COR-L47 (cell line): Measurements from ENCODE around the gene H3-3A.

ENCODE experiments used
- DNase-seq: peaks from one replicate; lab custom pipeline; 2025; lab: John Stamatoyannopoulos, UW

H3-3A gene

DNA sequence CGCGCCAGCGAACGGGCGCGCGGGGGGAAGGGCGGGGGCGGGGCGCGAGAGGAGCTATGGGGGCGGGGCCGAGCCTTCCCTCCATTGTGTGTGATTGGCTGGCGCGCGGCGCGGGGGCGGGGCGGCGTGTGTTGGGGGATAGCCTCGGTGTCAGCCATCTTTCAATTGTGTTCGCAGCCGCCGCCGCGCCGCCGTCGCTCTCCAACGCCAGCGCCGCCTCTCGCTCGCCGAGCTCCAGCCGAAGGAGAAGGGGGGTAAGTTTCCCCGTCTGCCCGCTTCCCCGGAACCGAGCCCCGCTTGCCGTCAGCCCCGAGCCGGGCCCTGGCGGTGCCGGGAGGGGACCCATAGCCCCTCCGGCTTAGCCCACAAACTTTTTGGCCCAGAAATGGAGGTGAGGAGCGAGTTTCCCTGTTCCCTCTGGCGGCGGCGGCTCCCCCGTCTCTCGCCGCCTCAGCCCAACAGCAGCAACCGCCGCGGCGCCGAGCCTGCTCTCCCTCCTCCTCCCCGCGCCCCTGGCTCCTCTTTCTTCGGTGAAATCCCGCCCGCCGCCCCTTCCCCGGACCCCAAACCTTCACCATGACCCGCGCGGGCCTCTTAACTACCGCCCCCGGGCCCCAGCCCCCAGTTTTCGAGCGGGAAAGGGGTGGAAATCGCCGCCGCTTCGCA is at the start of gene H3-3A:
Gene H3-3A, plus strand, starts transcription at position 159 of the 666 bp plus-strand sequence. CDS start 1,636 bp downstream, outside the sequence.
- DNase-seq = peak; percentile 97

DNA sequence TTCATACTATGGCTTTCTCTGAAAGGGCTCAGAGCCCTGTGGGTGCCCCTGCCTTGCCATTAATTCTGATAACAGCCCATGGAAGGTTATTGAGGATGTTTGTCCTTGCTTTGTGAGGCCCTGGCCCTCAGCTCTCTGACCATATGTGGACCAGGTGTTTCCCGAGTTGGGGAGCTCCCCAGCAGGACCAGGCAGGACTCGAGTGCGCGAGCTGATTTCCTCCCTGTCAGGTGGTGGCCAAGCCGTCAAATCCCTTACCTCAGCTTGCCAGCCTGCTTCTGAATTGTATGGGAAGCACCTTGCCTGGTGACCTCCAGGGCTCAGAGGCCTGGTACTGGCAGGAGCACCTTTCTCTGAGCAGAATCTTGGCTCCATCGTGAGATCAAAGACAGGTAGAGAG is 45.4 kb upstream of the H3-3A start:
- no peak for DNase-seq

- DNase-seq = no peak
Observed at GRCh38 chr1:226019572-226019971, 42.9 kb upstream of the H3-3A start.

DNA sequence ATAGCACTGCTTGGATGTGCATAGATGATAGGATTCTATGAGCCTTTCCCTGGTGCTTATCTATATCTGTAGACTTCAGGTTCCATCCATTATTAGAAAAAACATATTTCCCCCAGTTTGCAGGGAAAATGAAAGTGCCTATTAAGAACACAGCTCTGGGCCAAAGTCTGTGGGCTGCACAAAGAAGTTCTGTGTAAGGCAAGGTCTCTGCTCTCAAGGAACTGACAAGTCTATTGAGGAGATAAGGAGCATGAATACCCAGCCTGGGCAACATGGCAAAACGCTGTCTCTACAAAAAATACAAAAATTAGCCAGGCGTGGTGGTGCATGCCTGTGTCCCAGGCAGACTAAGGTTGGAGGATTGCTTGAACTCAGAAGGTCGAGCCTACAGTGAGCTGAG is 41.1 kb upstream of the H3-3A start:
- no peak for DNase-seq

DNA sequence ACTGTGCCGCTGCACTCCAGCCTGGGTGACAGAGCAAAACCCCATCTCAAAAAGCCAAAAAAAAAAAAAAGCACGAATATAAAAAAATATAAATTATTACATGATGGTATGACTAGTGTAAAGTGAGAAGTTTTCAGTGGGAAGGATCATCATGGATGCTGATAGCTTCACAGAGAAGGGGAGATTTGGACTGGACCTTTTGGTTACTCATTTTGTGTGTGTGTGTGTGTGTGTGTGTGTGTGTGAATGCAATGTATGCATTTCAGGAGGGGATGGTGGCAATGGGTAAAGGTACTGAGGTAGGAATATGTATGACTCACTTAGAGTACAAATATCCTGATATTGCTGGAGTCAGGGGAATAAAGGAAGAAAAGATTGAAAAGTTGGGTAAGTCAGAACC is 40.7 kb upstream of the H3-3A start:
- DNase-seq = no peak

GRCh38 chr1:226023735-226024134 is 38.8 kb upstream of the H3-3A start:
- DNase-seq = no peak

- DNase-seq = peak; percentile 46
Observed at GRCh38 chr1:226026833-226027232, 35.7 kb upstream of the H3-3A start.

- DNase-seq = no peak
Observed at GRCh38 chr1:226027538-226028217, 34.8 kb upstream of the H3-3A start.

GRCh38 chr1:226029093-226029496 is 33.4 kb upstream of the H3-3A start:
- no peak for DNase-seq

- no peak for DNase-seq
Observed at GRCh38 chr1:226029568-226030225, 32.8 kb upstream of the H3-3A start.

- no peak for DNase-seq
Observed at GRCh38 chr1:226033582-226033981, 28.9 kb upstream of the H3-3A start.

DNA sequence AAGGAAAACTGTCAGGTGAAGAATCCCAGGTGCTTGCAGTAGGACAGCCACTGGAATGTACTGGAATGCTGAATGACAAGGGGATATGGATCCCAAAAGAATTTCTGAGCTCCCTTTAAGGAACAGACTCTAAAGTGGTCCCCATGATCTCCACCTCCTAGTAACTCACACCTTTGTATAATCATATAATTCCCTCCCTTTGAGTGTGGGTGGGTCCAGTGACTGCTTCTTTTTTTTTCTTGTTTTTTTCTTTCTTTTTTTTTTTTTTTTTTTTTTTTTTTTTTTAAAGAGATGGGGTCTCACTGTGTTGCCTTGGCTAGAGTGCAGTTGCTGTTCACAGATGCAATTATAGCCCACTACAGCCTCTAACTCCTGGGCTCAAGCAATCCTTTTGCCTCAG is 28.5 kb upstream of the H3-3A start:
- no peak for DNase-seq

- no peak for DNase-seq
Observed at GRCh38 chr1:226034482-226034881, 28.0 kb upstream of the H3-3A start.

DNA sequence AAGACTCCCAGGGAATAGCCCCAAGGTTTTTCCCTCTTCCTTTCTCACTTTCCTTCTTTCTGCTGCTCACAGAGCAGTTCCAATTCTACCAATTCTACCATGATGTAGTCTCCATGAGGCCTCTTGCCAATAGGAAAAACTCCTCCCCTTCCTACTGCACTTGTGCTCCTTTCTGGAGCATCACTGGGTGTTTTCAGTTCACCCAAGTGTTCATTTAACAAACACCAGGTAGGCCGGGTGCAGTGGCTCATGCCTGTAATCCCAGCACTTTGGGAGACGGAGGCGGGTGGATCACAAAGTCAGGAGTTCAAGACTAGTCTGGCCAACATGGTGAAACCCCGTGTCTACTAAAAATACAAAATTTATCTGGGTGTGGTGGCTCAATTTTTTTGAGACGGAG is 26.6 kb upstream of the H3-3A start:
- DNase-seq = no peak

- no peak for DNase-seq
Observed at GRCh38 chr1:226038661-226039060, 23.9 kb upstream of the H3-3A start.

DNA sequence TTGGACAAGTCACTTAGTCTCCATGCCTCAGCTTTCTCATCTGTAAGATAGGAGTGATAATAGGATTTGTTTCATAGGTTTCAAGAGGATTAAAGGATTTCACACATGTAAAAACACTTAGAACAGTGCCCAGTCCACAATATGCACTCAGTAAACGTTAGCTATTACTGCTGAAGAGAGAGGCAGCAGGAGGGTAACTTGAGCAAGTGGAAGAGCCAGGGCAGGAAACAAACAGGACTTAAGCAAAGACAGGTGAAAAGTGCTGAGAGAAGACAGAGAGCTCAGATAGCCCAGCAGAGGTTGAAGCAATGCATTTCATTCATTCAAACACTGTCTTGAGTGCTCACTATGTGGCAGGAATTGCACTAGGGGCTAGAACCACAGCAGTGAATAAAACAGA is 21.1 kb upstream of the H3-3A start:
- DNase-seq = no peak

- no peak for DNase-seq
Observed at GRCh38 chr1:226044514-226045101, 17.9 kb upstream of the H3-3A start.

DNA sequence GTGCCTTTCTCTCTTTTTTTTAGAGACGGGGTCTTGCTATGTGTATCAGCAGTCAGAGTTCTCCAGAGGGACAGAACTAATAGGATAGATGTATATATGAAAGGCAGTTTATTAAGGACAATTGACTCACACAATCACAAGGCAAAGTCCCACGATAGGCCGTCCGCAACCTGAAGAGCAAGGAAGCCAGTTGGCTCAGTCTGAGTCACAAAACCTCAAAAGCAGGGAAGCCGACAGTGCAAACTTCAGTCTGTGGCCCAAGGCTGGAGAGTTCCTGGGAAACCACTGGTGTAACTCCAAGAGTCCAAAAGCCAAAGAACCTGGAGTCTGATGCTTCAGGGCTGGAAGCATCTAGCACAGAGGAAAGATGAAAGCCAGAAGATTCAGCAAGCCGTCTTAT is 16.3 kb upstream of the H3-3A start:
- no peak for DNase-seq

- DNase-seq = no peak
Observed at GRCh38 chr1:226047495-226047894, 15.0 kb upstream of the H3-3A start.

DNA sequence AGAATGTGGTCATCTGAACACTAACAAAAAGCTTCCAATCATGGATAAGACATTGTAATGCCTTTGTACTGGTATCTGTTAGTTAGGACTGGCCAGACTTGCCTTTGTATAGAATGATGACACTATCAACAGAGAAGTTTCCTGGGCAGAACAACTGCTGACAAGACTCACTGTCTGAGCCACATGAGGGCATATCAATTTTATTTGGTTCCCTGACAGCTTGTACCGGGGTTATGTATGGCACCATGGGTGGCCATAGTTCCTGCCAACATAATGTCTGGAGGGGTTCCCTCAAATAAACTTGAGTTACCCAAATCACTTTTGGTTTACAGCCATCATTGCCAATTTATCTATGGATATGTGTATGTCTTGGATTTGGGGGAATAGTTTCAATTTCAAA is 13.6 kb upstream of the H3-3A start:
- no peak for DNase-seq

GRCh38 chr1:226050133-226050532 is 12.4 kb upstream of the H3-3A start:
- no peak for DNase-seq

DNA sequence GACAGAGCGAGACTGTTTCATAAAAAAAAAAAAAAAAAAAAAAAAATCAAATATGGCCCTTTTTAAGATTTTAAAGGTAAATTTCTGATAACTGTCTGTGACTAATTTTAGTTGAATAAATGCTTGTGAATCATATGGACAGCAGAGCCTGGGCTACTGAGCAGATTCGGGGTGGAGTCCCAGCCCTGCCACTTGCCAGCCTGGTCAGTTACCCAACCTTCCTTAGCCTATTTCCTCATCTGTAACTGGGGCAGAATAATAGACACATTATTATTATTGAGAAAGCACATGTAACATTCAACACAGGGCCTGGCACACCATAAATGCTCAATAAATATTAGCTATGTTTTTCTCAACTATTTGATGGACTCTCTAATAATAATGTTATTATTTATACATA is 11.2 kb upstream of the H3-3A start:
- no peak for DNase-seq

- no peak for DNase-seq
Observed at GRCh38 chr1:226052061-226052460, 10.5 kb upstream of the H3-3A start.
